HG03457 (cell line): Measurements from ENCODE around the gene GNAI3.

Experiments used
- ATAC-seq: cut with Tn5 transposase; IDR thresholded peaks from one replicate; pipeline ENCODE4 v1.9.1; 2021; ENCODE audit warnings: moderate number of reproducible peaks; ENCODE audit not compliant: unreplicated experiment

Gene GNAI3

DNA sequence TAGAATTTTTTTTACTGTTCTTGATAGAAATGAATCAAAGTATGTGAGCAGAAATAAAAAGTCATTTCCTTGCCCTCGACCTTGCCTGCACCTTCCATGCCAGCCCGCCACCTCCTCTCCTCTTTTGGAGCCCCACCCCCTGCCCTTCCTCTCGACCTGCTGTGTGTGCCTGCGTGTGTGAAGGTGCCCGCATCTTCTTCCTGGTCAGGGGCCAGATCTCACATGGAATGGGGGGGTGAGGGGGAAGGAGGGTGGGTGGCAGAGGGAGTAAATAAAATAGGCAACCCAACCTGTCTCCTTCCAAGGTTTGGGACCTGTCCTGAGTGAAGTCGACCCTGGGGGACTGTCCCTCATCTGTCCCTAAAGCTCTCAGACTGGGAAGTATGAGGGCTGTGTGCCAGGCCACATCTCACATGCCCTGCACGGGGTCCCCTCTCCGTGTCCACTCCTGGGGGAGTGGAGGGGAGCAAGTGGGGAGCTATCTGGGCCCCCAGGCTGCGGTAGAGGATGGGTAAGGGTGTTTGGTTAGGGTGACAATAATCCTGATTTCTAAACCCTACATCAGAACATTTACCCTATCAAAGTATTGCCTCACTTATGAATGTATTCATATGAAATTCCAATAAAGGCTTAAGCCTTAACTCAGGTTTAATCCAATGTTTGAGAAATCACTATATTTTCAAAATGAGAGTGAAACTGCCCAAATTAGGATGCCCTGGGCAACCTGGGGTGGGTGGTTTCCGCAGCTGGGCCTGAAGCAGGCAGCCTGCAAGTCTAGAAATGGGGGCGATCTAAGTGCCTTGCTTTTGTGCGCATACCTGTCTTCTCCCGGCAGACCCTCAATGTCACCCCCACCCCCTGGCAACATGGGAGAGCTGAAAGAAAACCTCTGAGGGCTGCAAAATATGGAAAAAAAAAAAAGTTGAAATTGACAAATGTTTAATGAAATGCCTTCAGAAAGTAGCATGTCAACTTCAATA lies 86.6 kb downstream of the GNAI3 start:
- no peak for ATAC-seq

DNA sequence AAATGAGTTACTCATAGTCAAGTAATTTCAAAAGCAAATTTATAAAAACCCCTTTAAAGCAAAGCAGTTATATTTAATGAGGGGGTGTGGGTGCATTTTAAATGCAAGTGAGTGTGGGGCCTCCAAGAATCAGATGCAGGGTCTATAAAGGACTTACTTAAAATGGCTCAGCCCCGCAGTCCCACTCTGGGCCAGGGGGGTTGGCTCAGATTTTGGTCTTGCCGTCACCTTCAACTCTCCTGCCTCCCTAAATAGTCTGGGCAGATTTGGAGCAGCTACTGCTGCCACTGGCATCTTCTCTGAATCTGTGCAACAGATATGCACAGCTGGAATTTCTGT lies 87.4 kb downstream of the GNAI3 start:
- no peak for ATAC-seq

DNA sequence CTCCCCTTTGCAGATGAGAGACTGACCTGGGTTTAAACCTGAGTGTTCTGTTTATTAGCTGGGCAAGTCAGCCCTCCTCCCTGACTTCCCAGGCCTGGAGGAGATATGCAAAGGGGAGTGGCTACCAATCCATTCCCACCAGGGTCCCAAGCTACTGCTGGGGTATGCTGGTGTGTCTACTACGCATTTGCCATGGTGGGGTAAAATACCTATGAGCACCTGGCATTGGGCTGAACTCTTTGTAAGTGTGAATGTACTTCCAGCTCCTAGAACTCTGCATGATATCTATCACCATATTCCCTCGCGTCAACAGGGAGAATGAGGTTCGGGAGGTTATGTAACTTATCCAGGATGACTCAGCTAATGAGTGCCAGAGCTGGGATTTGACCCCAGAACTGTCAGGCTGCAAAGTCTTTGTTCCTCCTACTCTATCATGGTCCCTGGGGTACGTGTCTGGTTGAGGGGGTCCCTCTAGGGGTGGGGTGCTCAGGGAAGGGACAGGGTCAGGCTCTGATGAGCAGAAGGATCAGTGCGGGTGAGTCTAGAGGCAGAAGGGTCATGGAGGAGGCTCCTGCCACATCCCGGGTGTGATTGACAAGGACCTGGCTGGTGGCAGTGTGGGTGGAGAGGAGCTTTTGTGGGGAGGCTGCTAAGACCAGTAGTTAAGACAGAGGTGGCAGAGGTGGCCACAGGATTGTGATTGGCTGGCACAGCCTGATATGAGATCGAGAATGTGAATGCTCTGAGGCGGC lies 88.0 kb downstream of the GNAI3 start:
- no peak for ATAC-seq

DNA sequence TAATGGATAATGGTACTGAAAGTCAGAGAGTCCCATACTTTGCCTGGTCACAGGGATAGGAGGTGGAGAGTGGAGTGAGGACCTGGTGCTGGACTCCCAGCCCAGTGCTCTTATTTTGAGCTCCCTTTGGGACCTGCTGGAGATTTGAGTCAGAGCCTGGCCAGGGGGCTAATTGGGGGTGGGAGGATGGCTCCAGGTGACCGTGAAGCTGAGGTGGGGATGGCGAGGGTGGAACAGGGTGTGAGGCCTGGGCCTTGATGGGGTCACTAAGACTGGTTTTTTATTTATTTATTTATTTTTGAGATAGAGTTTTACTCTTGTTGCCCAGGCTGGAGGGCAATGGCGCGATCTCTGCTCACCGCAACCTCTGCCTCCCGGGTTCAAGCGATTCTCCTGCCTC lies 89.0 kb downstream of the GNAI3 start:
- ATAC-seq: no peak

DNA sequence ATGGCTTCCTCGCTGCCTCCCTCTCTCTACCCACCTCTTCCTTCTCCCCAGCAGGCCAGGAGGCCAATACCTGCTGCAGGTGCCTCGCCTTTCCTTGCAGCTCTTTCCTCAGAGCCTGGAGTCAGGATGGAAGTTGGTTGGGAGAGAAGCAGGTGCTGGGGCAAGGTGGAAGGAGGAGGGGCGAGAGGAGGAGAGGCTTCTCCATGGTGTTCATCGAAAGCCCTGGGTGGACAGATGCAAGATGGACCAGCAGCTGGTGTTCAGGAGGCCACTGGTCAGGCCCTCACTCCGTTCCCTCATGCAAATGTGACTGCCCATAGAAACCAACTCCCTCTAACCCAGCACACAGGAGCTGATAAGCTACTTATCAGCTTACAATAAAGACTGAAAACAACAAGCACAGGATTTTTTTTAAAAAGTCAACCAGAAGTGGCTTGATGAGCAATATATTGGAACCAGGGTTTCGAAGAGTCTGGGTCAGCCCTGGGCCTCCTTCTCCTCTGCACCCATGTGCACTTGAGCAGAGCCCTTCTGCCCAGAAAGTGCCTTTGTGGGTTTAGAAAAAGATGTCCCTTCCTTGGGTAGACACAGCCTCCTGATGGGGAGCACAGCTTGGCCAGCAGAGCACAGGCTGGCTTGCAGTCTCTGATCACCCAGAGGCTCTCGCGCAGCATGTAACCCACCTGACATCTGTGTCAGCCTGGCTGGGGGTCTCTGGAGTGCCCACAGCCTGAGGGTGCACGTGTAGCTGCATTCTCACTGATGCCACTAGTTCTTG lies 90.8 kb downstream of the GNAI3 start:
- ATAC-seq: no peak

DNA sequence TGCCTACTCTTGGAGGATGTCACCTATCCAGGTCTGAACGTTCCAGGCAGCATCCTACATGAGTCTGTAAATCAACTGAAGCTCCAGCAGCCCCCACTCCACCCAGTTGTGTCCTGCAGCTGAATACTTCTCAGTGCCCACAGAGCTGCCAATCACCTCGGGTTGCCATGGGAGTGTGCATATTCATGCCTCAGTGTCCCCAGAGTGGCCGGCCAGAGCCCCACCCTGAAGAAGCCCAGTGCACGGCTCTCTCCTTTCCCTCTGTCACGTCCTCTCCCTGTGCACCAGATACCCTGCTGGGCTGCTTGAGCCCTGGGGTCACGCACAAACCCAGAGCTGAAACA lies 91.4 kb downstream of the GNAI3 start:
- ATAC-seq: no peak

DNA sequence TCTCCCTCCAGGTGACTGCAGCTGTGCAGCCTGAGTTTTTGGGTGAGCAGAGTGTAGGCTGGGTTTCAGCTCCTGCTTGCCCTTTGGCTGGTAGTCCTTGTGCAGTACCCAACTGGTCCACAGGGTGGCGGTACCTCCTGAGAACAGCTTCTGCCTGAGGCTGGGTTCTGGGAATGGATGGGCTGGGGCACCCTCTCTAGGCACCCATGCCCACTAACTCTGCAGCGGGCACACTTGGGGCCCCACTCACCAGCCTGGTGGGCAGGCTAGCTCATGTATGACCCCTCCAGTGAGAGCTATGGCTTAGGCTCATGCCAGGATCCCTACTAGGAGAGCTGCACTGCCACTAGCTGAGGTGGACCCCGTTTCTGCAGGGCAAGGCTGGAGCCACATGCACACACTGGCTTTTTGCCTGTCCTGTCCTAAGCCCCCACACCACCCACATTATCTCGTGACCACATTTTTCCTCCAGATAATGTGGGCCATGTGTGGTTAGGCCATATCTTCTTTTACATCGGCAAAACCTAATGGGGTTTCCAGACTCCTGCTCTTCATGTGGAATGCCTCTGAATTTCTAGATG lies 92.0 kb downstream of the GNAI3 start:
- no peak for ATAC-seq

DNA sequence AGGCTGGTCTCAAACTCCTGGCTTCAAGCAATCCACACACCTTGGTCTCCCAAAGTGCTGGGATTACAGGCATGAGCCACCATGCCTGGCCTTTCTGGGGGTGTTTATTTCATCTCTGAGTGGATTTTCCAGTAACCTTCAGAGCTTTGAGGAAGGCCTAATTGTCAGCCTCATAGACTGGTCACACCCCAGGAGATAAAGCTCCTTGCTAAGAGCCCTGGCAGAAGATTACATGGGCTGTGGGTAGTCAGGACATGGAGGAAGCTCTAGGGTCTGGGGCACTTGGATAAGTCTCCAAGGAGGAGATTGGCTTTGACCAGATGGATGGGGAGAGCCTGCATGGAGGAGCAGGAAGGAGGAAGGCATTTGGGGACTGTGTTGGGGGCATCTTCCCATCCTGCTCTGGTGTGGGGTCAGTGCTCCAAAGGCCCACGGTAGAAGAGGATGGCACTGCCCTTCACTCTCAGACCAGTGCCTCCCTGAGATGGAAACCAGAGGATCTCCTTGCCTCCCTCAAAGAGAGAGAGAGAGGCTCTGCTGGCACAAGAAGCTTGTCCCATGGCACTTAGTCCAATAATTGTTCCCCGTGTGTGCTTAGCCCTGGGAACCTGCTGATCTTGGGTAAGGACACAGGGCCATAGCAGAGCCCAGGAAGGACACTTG lies 92.8 kb downstream of the GNAI3 start:
- no peak for ATAC-seq

DNA sequence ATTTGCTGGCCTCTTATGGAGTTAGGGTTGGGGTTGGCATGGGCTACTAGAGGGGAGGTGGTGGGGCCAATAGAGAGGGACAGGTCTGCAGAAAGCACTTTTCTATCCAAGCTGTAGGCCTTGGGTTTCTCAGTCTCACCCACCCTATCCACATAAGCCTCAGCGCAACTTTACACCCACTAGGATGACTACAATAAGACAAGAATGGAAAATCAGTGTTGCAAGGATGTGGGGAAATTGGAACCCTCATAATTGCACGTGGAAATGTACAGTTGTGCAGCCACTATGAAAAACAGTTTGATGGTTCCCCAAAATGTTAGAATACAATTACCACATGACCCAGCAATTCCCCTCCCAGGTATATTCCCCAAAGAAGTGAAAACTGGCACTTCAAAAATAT lies 93.4 kb downstream of the GNAI3 start:
- ATAC-seq: no peak

DNA sequence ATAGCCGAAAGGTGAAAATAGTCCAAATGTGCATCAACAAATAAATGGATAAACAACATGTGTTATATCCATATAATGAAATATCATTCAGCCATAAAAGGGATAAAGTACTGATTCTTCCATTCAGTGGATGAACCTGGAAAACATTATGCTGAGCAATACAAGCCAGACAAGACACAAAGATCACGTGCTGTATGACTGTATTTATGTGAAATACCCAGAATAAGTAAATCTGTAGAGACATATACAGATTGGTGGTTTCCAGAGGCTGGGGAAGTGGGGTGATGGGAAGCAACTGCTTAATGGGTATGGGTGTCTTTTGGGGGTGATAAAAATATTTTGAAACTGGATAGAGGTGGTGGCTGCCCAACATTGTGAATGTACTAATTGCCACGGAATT lies 94.2 kb downstream of the GNAI3 start:
- no peak for ATAC-seq

DNA sequence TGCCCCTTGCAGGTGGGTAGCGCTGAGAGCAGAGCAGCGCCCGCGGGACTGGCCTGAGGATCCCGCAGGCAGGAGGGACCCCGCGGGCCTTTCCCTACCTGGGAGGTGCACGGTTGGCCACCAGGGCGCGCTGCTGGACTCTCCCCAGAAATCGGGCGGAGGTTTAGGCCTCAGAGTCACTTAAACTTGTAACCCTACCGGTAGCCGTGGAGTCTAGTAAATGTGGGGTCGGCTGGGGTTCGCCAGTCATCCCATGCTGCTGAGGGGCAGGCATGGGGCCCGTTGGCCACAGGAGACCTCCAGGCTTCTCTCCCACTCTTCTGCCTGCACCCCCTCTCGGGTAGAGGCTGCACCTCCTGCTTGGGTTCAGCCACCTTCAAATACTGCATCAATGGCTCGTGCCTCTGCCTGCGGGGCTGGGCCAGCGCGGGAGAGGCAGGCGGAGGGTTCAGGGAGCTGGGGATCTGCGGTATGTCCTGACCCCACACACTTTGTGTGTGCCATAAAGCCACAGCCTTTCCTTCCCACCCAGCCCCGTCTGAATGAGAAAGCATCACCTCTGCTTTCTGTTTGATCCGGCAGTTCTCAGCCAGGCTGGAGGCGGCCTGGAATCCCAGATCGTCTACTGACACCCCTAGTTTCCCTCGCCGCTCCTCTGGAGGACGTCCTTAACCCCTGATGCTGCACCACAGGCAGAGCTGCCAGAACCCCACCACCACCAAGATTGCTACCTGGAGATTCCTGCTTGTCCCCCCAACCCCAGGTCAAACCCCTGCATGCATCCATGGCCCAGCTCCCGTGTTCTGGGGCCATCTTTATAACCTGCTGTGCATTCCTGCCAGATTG lies 95.2 kb downstream of the GNAI3 start:
- ATAC-seq: peak; percentile 84

DNA sequence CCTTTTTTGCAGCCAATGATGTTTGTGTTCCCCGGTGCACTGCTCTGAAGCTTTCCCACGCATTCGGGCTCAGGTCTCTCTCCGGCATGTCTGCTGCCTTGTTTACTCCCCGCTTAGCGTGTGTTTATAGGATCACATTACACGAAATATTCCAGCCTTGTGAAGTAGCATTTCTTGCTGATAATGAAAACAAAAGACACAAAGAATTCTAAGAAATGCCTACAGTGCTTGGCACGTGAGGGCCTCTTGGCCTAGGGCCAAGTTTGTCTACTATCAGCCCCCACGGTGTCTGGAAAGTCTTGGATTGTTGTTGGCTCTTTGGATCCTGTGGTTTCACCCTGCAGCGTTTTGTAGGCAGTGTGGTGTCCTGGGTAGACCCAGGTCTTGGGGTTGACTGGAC lies 96.3 kb downstream of the GNAI3 start:
- no peak for ATAC-seq

DNA sequence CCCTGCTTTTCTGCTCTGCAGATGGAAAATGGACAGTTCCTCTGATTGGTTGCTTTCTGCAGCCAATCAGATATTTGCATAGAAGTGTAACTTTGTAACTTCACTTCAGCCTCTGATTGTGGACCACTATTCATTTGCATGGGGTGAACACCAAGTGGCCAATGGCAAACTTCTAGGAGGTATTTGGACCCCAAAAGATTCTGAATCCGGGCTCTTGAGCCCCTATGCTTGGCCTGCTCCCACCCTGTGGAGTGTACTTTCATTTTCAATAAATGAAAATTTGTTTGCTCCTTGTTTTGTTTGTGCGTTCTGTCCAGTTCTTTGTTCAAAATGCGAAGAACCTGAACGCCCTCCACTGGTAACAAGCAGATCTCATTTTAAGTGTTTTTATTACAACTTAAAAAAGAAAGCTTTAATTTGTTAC lies 101.1 kb downstream of the GNAI3 start:
- no peak for ATAC-seq

DNA sequence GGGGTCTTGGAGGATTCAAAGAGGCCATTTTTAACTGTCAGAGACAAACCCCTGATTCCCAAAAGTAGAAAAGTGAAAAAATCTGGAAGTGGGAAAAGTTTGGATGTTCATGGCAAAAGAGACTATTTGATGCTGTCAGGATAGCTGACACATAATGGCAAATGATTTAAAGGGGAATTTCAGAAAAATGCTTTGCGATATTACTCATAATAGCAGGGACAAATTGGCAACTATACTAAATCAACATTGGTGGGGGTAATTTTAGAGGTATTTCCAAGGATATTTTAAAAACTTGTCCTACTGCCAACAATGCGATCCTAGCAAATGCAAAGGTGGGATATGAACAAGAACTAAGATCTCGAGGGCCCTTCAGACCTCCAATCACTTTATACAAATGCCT lies 102.2 kb downstream of the GNAI3 start:
- ATAC-seq: no peak

DNA sequence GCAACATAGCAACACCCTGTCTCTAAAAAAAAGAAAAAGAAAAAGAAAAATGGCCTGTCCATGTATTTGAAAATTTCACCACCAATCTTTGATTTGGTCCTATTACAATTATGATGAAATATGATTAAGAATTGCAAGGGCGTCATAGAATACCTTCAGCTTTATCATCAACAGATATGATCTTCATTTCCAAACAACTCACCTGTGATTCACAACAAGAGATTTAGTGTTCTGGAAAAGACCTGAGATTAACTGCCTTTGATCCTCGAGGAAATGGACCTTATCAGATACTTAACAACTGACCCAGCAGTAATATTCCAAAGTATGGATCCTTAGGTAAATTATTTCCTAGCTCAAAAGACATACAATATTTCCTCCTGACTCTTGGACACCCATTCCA lies 104.0 kb downstream of the GNAI3 start:
- ATAC-seq: no peak

DNA sequence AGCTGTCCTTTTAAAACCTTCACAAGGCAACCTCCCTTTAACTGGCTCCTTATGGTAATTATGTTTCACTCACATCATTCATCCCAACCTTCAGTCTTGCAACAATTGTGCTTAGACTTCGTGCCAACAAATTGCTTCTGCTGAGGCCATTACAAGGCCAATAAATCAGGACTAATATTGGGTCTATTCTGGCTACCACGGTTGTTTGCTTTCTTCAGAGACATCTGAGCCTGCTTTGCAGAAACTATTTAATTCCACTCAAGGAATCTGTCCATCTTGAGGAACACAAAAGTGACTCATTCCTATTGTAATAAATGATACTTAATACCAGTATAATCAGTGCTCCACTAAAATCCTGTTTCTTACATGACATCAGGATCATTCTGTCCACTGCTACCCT lies 104.9 kb downstream of the GNAI3 start:
- no peak for ATAC-seq

DNA sequence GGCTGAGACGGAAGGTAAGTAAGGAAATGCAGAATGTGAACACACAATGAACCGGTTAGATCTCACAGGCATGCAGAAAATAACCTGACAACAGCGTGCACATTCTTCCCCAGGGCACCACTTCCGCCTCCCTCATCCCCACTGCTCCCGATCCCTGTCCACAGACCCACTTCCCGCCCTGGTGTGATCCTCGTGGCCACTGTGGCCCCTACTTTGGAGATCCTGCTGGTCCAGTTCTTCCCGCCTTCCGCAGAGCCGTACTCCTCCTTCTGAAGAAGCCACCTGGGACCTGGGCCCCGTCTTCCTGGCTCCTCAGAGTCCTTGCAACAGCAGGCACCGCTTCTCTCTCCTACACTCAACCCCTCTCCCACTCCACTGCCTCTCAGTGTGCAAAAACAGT lies 106.1 kb downstream of the GNAI3 start:
- ATAC-seq: no peak

DNA sequence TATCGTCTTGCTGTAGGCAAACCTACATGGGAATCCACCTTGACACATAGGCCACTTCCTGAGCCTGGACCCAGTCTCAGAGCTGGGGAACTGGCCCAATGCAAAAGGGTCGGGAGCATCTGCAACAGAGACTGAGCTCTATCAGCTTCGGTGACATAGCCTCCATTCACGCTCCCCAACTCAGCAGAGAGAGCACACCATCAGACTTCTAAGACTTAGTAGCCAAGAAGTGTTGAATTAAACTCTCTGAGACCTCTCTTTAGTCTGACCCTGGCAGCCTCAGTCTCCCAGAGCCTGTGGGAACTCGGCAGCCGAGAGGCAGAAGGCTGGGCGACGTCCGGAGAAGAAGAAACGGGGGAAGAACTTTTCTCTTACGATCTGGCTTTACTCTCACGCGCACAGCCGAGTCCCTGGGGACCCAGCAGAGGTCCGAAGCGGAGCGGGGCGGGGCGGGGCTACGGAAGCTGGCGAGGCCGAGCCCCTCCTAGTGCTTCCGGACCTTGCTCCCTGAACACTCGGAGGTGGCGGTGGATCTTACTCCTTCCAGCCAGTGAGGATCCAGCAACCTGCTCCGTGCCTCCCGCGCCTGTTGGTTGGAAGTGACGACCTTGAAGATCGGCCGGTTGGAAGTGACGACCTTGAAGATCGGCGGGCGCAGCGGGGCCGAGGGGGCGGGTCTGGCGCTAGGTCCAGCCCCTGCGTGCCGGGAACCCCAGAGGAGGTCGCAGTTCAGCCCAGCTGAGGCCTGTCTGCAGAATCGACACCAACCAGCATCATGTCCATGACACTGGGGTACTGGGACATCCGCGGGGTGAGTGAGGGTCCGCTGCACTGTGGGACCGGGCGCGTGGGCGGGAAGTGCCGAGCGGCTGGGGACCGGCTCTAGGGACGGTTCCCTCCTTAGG lies 107.5 kb downstream of the GNAI3 start, which contains the start of gene GSTM4:
TSS of gene GSTM4 (plus strand) at position 485 of the 905 bp plus-strand sequence. CDS start at position 776, 291 bp downstream.
- ATAC-seq: peak; percentile 72

DNA sequence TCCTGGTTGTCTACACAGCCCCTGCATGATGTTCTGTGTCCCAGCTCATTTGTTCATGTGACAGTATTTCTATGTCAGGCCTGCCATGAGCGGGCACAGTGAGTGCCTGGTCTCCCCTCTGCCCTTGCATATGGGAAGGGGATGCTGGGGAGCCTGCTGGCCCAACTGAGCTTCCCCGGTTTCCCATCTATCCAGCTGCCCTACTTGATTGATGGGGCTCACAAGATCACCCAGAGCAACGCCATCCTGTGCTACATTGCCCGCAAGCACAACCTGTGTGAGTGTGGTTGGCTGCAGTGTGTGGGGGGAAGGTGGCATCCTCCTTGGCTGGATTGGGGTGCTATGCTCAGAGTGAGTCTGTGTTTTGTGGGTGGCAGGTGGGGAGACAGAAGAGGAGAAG lies 109.0 kb downstream of the GNAI3 start:
- ATAC-seq: no peak
